CD4-positive, alpha-beta T cell (primary cell): ENCODE results near the gene PAK3. TPM values are rescaled to one million over a fixed set of nuclear protein-coding genes. Genes with fewer than 3 reads are reported as not detected.

Experiments used
- ATAC-seq: fragments of 200-7000 bp; cut with Tn5 transposase; one replicate; pipeline ENCODE4 v1.10.0; 2022; ENCODE audit warnings: mild to moderate bottlenecking; ENCODE audit not compliant: poor library complexity
- CTCF ChIA-PET: fragments of 350-600 bp; sonication (Branson Sonifier 250); formaldehyde crosslinking; loops from one replicate; lab custom pipeline; 2021; ENCODE audit warnings: antibody characterized with exemption, inconsistent platforms; lab: Charles Lee
- POLR2A ChIA-PET: fragments of 350-600 bp; sonication (Branson Sonifier 250); formaldehyde crosslinking; loops from one replicate; lab custom pipeline; 2021; ENCODE audit warnings: antibody characterized with exemption, inconsistent platforms; lab: Charles Lee
- DNase-seq, 14 experiments: peaks; one replicate each; pipeline ENCODE4 v3.0.0-alpha.2; 2013 to 2020; ENCODE audit warnings: mixed read lengths in 2 of 14
- H3K27ac ChIP-seq, 2 donors: one replicate each; pipeline versions ENCODE4 v1.5.1 to v1.7.0; 2013; ENCODE audit warnings: low read length in 2 of 2, low read depth in 1 of 2, mild to moderate bottlenecking in 1 of 2
- H3K27me3 ChIP-seq, 2 experiments: 1 replicate in 1 of 2; 2 replicates in 1 of 2; pipeline versions ENCODE4 v1.6.1 to v1.7.0; 2013; ENCODE audit warnings: low read length in 2 of 2, control low read depth in 1 of 2, mild to moderate bottlenecking in 1 of 2, moderate library complexity in 1 of 2; ENCODE audit not compliant: insufficient read depth in 2 of 2, control insufficient read depth in 1 of 2
- H3K36me3 ChIP-seq: one replicate; pipeline ENCODE4 v1.6.1; 2013; ENCODE audit warnings: low read length, control low read depth; ENCODE audit not compliant: insufficient read depth
- H3K4me1 ChIP-seq: one replicate; pipeline ENCODE4 v1.6.1; 2013; ENCODE audit warnings: low read length, control low read depth; ENCODE audit not compliant: insufficient read depth
- H3K4me3 ChIP-seq: one replicate; pipeline ENCODE4 v1.5.1; 2013; ENCODE audit warnings: mild to moderate bottlenecking, low read length, moderate library complexity
- H3K9me3 ChIP-seq, 2 experiments: 1 replicate in 1 of 2; 2 replicates in 1 of 2; pipeline versions ENCODE4 v1.6.1 to v1.7.0; 2013; ENCODE audit warnings: low read length in 2 of 2, mild to moderate bottlenecking in 2 of 2, control low read depth in 1 of 2, moderate library complexity in 1 of 2; ENCODE audit not compliant: control insufficient read depth in 1 of 2, insufficient read depth in 1 of 2
- H3K27ac Mint-ChIP-seq: one replicate; pipeline ENCODE4 v1.8.0; 2020; ENCODE audit warnings: mixed read lengths
- H3K27me3 Mint-ChIP-seq: one replicate; pipeline ENCODE4 v1.8.0; 2021; ENCODE audit warnings: mixed read lengths
- H3K36me3 Mint-ChIP-seq: one replicate; pipeline ENCODE4 v1.8.0; 2021; ENCODE audit warnings: low read depth, mixed read lengths
- H3K4me1 Mint-ChIP-seq: one replicate; pipeline ENCODE4 v1.8.0; 2021; ENCODE audit warnings: low read depth, mixed read lengths
- H3K4me3 Mint-ChIP-seq: one replicate; pipeline ENCODE4 v1.8.0; 2020; ENCODE audit warnings: mild to moderate bottlenecking, mixed read lengths
- H3K9me3 Mint-ChIP-seq: one replicate; pipeline ENCODE4 v1.8.0; 2020; ENCODE audit warnings: mixed read lengths
- CTCF ChIP-seq: fragments of 200-600 bp; IDR thresholded peaks from one replicate; pipeline ENCODE4 v1.8.0; 2022; ENCODE audit warnings: antibody characterized with exemption, mild to moderate bottlenecking
- intact Hi-C, 2 experiments: fragments of 100-400 bp; cut with DNase I in 1 of 2; cut with micrococcal nuclease in 1 of 2; formaldehyde crosslinking; loops; one replicate each; pipeline versions ENCODE4 v1.15.1 to v1.9.0; 2023 to 2025; cut with DNase I, micrococcal nuclease
- total RNA-seq, 174 experiments: library from RNA in 2 of 174; stranded (reverse) in 2 of 174; gene quantifications; one replicate each; pipeline ENCODE4 v1.2.3 and lab custom pipeline; 2021 to 2026

PAK3 gene
- total RNA-seq, 2 experiments from 2014 or later = 1.5 to 1.9 TPM

GRCh38 chrX:111145878-111146277 lies 49.9 kb downstream of the PAK3 start:
- no peak overlapping the region for H3K27ac Mint-ChIP-seq

DNA sequence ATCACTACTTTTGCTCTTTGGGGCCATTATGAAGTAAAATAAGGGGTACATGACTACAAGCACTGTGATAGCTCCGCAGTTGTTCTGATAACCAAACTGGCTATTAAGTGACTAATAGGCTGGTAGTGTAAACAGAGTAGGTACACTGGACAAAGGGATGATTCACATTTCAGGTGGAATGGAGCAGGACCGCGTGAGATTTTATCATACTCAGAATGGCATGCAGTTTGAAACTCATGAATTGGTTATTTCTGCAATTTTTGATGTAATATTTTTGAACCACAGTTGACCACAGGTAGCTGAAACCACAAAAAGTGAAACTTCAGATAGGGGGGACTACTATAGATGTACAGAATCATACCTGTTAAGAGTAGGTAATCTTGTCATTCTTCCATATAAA lies 55.8 kb downstream of the PAK3 start:
- no peak for TF ChIP-seq CTCF
- ChIA-PET CTCF (interaction anchor here (0.7 kb wide), 1 partner anchor 11 kb away, joined by 3 read pairs; no protein-coding TSS in a partner anchor), POLR2A (no interaction called here)
- H3K9me3 ChIP-seq = no peaks in the 10 kb centered on the region
- no peaks in the 10 kb centered on the region for H3K36me3 ChIP-seq
- H3K4me1 ChIP-seq = no peaks in the 10 kb centered on the region
- Mint-ChIP-seq H3K4me1 (no peaks in the 10 kb centered on the region), H3K36me3 (no peaks in the 10 kb centered on the region), H3K27me3 (peaks cover 6% of the 10 kb centered on the region), H3K4me3 (no peak overlapping the region), H3K9me3 (no peaks in the 10 kb centered on the region), H3K27ac (no peak overlapping the region)
- DNase-seq = no peak
- H3K27ac ChIP-seq = no peak overlapping the region
- H3K27me3 ChIP-seq = no peaks in the 10 kb centered on the region
- no peak for ATAC-seq
- intact Hi-C loops = no loop called here
- H3K4me3 ChIP-seq = no peak overlapping the region

More at GRCh38 chrX:111145878-111146277, 49.9 kb downstream of the PAK3 start:
- no peak overlapping the region for H3K4me3 ChIP-seq
- Mint-ChIP-seq H3K36me3 (no peaks in the 10 kb centered on the region), H3K4me1 (no peaks in the 10 kb centered on the region), H3K9me3 (no peaks in the 10 kb centered on the region), H3K4me3 (no peak overlapping the region), H3K27me3 (peaks cover 4% of the 10 kb centered on the region)
- TF ChIP-seq CTCF = no peak
- H3K27ac ChIP-seq = no peak overlapping the region
- intact Hi-C loops = no loop called here
- H3K9me3 ChIP-seq = no peaks in the 10 kb centered on the region
- ChIA-PET POLR2A (no interaction called here), CTCF (no interaction called here)
- H3K4me1 ChIP-seq = no peaks in the 10 kb centered on the region
- DNase-seq (no peak), ATAC-seq (no peak)
- no peaks in the 10 kb centered on the region for H3K27me3 ChIP-seq
- no peaks in the 10 kb centered on the region for H3K36me3 ChIP-seq

- Mint-ChIP-seq H3K27ac (no peak overlapping the region), H3K27me3 (no peaks in the 10 kb centered on the region), H3K4me1 (no peaks in the 10 kb centered on the region), H3K36me3 (no peaks in the 10 kb centered on the region), H3K9me3 (no peaks in the 10 kb centered on the region), H3K4me3 (no peak overlapping the region)
- POLR2A ChIA-PET = no interaction called here
- Histone ChIP-seq H3K27ac (no peak overlapping the region), H3K27me3 (no peaks in the 10 kb centered on the region), H3K36me3 (no peaks in the 10 kb centered on the region), H3K4me3 (no peak overlapping the region), H3K4me1 (no peaks in the 10 kb centered on the region), H3K9me3 (no peaks in the 10 kb centered on the region)
- no peak for ATAC-seq
- CTCF ChIA-PET = no interaction called here
- intact Hi-C loops = no loop called here
- TF ChIP-seq CTCF = no peak
- no peak for DNase-seq
Measured at GRCh38 chrX:111159232-111159631, 63.2 kb downstream of the PAK3 start.
